ENCODE results near the gene CDH23. TPM values are rescaled to one million over a fixed set of nuclear protein-coding genes. Genes with fewer than 3 reads are reported as not detected.
A peak's percentile ranks its signal among the peaks of the same experiment; 100 is the strongest.

The CDH23 gene
- total RNA-seq, 1 donor from 2014 or later: not detected

DNA sequence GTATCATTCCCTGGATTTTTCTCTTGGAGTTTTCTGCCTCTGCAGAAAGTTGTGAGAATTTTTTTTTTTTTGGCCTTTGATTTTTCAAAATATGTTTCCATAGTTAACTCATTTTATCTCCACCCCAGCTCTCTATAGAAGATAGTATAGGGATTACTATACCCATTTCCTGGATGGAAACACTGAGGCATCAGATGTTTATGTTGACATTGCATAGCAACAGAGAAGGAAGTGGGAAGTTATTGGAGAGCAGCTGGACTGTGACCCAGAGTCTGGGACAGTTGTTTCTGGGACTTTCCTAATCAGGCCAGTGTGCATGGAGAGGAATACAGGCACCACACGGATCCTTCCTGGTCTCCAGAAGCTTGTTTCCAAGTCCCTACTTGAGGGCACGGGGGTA, 158.0 kb downstream of the CDH23 start:
- H3K36me3 ChIP-seq (ENCODE audit: control insufficient read depth, insufficient read depth, low read length): no peaks in the 10 kb centered on the region
- TF ChIP-seq, protein P1, sequence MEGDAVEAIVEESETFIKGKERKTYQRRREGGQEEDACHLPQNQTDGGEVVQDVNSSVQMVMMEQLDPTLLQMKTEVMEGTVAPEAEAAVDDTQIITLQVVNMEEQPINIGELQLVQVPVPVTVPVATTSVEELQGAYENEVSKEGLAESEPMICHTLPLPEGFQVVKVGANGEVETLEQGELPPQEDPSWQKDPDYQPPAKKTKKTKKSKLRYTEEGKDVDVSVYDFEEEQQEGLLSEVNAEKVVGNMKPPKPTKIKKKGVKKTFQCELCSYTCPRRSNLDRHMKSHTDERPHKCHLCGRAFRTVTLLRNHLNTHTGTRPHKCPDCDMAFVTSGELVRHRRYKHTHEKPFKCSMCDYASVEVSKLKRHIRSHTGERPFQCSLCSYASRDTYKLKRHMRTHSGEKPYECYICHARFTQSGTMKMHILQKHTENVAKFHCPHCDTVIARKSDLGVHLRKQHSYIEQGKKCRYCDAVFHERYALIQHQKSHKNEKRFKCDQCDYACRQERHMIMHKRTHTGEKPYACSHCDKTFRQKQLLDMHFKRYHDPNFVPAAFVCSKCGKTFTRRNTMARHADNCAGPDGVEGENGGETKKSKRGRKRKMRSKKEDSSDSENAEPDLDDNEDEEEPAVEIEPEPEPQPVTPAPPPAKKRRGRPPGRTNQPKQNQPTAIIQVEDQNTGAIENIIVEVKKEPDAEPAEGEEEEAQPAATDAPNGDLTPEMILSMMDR (IDR thresholded peaks at IDR 0.05; ENCODE audit: insufficient read depth, low read length, severe bottlenecking): no peak
- FAIRE-seq: no peak
- no peak overlapping the region for H3K4me3 ChIP-seq (ENCODE audit: low read depth, low read length)
- no peak for DNase-seq (ENCODE audit: low read depth)
- peaks cover 3% of the 10 kb centered on the region for H3K27me3 ChIP-seq (ENCODE audit: control insufficient read depth, insufficient read depth, low read length)

DNA sequence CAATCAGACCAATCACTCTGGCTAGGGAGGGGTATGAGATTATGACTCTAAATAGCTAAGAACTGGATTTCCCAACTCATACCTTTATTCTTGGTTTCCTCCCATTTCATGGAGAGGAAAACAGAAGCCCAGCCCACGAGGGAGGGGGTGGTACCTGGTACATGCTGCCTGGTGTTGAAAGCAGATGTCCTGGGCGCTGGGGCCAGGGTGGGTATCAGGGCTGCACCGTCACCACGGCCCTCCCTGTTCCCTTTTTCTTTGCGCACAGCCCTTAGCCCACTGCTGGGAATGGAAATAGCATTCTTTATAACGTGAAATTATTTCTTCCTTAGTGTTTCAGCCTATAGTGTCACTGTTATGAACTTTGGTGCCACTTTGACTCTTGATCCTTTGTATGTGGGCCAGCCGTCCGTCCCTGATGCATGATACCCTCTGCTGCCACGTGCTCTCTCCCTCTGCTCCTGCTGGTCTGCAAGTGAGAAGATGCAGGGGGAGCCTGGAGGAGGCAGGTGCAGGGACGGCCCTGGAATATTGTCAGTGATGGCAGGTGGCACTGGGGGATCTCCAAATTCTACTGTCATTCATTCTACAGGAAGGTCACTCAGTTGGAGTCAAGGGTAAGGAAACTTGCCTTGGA, 158.5 kb downstream of the CDH23 start:
- FAIRE-seq (no peak), DNase-seq (ENCODE audit: low read depth) (no peak)
- TF ChIP-seq, protein P1 (IDR thresholded peaks at IDR 0.05; ENCODE audit: insufficient read depth, low read length, severe bottlenecking): no peak
- no peak overlapping the region for H3K4me3 ChIP-seq (ENCODE audit: low read depth, low read length)
- no peaks in the 10 kb centered on the region for H3K36me3 ChIP-seq (ENCODE audit: control insufficient read depth, insufficient read depth, low read length)
- peaks cover 3% of the 10 kb centered on the region for H3K27me3 ChIP-seq (ENCODE audit: control insufficient read depth, insufficient read depth, low read length)

DNA sequence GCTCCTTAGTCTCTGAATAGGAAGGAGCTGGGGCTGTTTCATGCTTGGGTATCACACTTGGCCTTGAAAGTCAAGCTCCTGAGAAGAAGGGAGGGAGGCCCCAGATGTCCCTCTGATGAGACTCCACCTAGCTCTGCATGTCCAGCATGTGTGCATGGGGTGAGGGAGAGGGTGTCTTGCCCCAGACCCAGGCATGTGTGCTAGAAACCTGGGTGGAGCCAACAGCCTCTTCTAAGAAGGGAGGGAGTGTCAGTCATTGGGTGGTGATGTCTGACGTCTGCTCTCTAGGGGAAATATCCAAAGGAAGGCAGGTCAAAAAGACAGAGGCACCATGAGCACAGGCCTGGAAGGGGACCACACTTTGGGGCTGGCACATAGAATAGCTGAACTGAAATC, 159.0 kb downstream of the CDH23 start:
- peaks cover 1% of the 10 kb centered on the region for H3K27me3 ChIP-seq (ENCODE audit: control insufficient read depth, insufficient read depth, low read length)
- H3K36me3 ChIP-seq (ENCODE audit: control insufficient read depth, insufficient read depth, low read length): no peaks in the 10 kb centered on the region
- TF ChIP-seq, protein P1 (IDR thresholded peaks at IDR 0.05; ENCODE audit: insufficient read depth, low read length, severe bottlenecking): no peak
- no peak overlapping the region for H3K4me3 ChIP-seq (ENCODE audit: low read depth, low read length)
- DNase-seq (ENCODE audit: low read depth) (no peak), FAIRE-seq (peak; percentile 50)

DNA sequence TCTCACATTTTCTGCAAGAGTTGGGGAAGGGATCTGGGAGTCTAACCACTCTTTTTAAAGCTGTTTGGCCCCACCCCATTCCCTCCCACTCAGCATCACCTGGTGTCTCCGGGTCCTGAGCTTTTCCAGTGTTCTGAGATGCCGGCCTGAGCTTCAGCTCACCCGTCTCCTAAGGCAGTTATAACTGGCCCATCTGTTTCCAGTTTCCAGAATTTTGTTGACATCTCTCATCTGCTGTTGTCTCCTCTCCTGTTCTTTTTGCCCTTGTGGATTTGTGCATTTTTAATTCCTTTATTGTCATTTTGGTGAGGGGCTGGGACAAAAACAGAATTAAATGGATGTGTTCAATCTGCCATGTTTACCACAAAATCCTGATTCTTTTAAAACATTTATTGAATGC, 162.3 kb downstream of the CDH23 start:
- TF ChIP-seq, protein P1 (IDR thresholded peaks at IDR 0.05; ENCODE audit: insufficient read depth, low read length, severe bottlenecking): no peak
- Histone ChIP-seq H3K27me3 (ENCODE audit: control insufficient read depth, insufficient read depth, low read length) (peaks cover 4% of the 10 kb centered on the region), H3K4me3 (ENCODE audit: low read depth, low read length) (no peak overlapping the region), H3K36me3 (ENCODE audit: control insufficient read depth, insufficient read depth, low read length) (no peaks in the 10 kb centered on the region)
- no peak for FAIRE-seq
- no peak for DNase-seq (ENCODE audit: low read depth)

DNA sequence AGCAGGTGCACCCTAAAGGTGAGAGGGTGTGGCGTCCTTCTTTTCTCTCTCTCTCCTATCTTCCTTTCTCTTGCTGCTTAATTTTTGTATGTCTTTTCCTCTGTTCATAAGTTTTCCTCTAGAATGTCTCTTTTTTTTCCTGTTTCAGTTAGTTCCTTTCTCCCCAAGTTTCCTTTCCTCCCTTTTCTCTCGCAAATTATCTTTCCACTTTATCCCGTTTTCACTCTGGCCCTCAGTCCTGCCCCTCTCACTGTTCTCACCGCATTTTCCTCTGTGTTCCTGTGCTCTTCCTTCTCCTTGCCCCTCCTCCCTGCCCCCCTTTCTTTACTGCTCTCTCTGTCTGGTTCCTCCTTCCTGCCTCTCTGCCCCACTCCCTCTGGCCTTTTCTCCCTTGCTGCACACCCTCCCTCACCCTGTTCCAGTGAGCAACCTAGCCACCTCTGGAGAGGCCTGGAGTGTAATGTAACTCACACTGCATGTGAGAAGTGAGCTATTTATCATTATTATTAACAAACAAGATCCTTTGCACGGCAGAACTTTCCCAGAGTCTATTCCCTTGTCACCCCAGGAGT, 164.4 kb downstream of the CDH23 start:
- Histone ChIP-seq H3K4me3 (ENCODE audit: low read depth, low read length) (no peak overlapping the region), H3K27me3 (ENCODE audit: control insufficient read depth, insufficient read depth, low read length) (peaks cover 7% of the 10 kb centered on the region), H3K36me3 (ENCODE audit: control insufficient read depth, insufficient read depth, low read length) (no peaks in the 10 kb centered on the region)
- TF ChIP-seq, protein P1 (IDR thresholded peaks at IDR 0.05; ENCODE audit: insufficient read depth, low read length, severe bottlenecking): no peak
- FAIRE-seq: no peak
- DNase-seq (ENCODE audit: low read depth): no peak

DNA sequence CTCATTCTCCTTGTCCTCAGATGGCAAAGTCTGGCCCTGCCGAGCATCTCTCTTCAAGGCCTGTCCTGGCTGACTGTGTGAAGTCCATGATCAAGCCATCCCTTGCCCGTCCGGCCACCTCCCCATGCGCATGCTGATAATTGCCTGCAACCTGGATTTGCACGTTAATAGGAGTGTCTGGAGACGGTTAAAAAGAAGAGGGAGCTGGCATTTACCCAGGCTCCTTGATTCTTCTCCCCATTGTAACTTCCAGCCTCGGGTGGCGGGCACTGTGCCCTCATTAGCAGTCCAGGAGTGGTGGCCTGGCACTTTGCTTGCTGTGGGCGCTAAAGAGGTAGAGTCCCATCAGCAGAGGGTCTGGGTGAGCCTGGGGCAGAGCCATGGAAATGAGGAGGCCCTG, 165.5 kb downstream of the CDH23 start:
- H3K4me3 ChIP-seq (ENCODE audit: low read depth, low read length): no peak overlapping the region
- no peaks in the 10 kb centered on the region for H3K36me3 ChIP-seq (ENCODE audit: control insufficient read depth, insufficient read depth, low read length)
- DNase-seq (ENCODE audit: low read depth): no peak
- FAIRE-seq: no peak
- H3K27me3 ChIP-seq (ENCODE audit: control insufficient read depth, insufficient read depth, low read length): peaks cover 8% of the 10 kb centered on the region
- TF ChIP-seq, protein P1 (IDR thresholded peaks at IDR 0.05; ENCODE audit: insufficient read depth, low read length, severe bottlenecking): no peak
